Endothelial cell of umbilical vein (primary cell): Measurements from ENCODE around the gene PAIP2B. TPM values are rescaled to one million over a fixed set of nuclear protein-coding genes. Genes with fewer than 3 reads are reported as not detected.

Experiments used
- BruUV-seq: library from RNA; stranded (reverse); fragments of 400-500 nt; replicated peaks from 2 replicates; lab custom pipeline; 2021; lab: Mats Ljungman, UMichigan
- CTCF ChIA-PET: fragments of 300-600, 350-600 bp; sonication (Branson Sonifier 250); formaldehyde crosslinking; loops from one replicate; lab custom pipeline; 2021; ENCODE audit warnings: antibody characterized with exemption, inconsistent platforms; lab: Charles Lee
- POLR2A ChIA-PET: fragments of 300-600, 350-600 bp; sonication (Branson Sonifier 250); formaldehyde crosslinking; loops from one replicate; lab custom pipeline; 2021; ENCODE audit warnings: antibody characterized with exemption, inconsistent platforms; lab: Charles Lee
- DNase-seq: peaks from one replicate; pipeline ENCODE4 v3.0.0-alpha.2; 2011; ENCODE audit warnings: low read depth, low spot score
- FAIRE-seq: peaks from 2 replicates; lab custom pipeline; 2011; peaks lifted over from hg19 to GRCh38; lab: Jason Lieb, UNC
- H2AFZ ChIP-seq: 2 replicates; pipeline ENCODE4 v1.6.0; 2012; ENCODE audit warnings: low read depth, low read length, control low read depth, inconsistent platforms
- H3K27ac ChIP-seq: 2 replicates; pipeline ENCODE4 v1.5.1; 2011; ENCODE audit warnings: low read depth, mild to moderate bottlenecking, control low read depth, low read length, moderate library complexity; ENCODE audit not compliant: insufficient read depth
- H3K27me3 ChIP-seq, 2 experiments: 2 replicates each; pipeline versions ENCODE4 v1.6.0 to v1.6.1; 2011; ENCODE audit warnings: low read length in 2 of 2, mixed read lengths in 1 of 2; ENCODE audit not compliant: control insufficient read depth in 2 of 2, insufficient read depth in 2 of 2
- H3K36me3 ChIP-seq, 2 experiments: 2 replicates in 1 of 2; 3 replicates in 1 of 2; pipeline ENCODE4 v1.5.1; 2011; ENCODE audit warnings: low read length in 2 of 2, mild to moderate bottlenecking in 1 of 2, moderate library complexity in 1 of 2; ENCODE audit not compliant: control insufficient read depth in 2 of 2, insufficient read depth in 2 of 2; ENCODE audit errors: extremely low read depth in 1 of 2
- H3K4me1 ChIP-seq: 3 replicates; pipeline ENCODE4 v1.5.1; 2011; ENCODE audit warnings: mild to moderate bottlenecking, low read length; ENCODE audit not compliant: control insufficient read depth, insufficient read depth; ENCODE audit errors: extremely low read depth
- H3K4me2 ChIP-seq: 2 replicates; pipeline ENCODE4 v1.6.1; 2011; ENCODE audit warnings: low read length, control low read depth, mixed read lengths; ENCODE audit not compliant: insufficient read depth
- H3K4me3 ChIP-seq, 3 experiments: fragments of 200-600 bp in 1 of 3; sonication (generic), shearing (Covaris generic) in 1 of 3; replicated peaks in 1 of 3; 2 replicates each; pipeline ENCODE4 v1.5.1; 2011 to 2016; ENCODE audit warnings: control low read depth in 3 of 3, low read length in 3 of 3, mild to moderate bottlenecking in 2 of 3, inconsistent platforms in 1 of 3, low read depth in 1 of 3, moderate library complexity in 1 of 3; ENCODE audit not compliant: insufficient read depth in 1 of 3
- H3K79me2 ChIP-seq: 2 replicates; pipeline ENCODE4 v1.6.0; 2012; ENCODE audit warnings: low read length, inconsistent platforms; ENCODE audit not compliant: control insufficient read depth, insufficient read depth
- H3K9ac ChIP-seq: replicated peaks from 2 replicates; pipeline ENCODE3; 2011; ENCODE audit warnings: low read length, control low read depth; ENCODE audit not compliant: insufficient read depth; ENCODE audit errors: extremely low read depth
- H3K9me1 ChIP-seq: replicated peaks from 3 replicates; pipeline ENCODE4 v1.6.0; 2011; ENCODE audit warnings: mild to moderate bottlenecking, low read length; ENCODE audit not compliant: control insufficient read depth, insufficient read depth; ENCODE audit errors: extremely low read depth
- H3K9me3 ChIP-seq: replicated peaks from 2 replicates; pipeline ENCODE4 v1.5.1; 2012; ENCODE audit warnings: low read length, inconsistent platforms; ENCODE audit not compliant: control insufficient read depth, insufficient read depth
- H4K20me1 ChIP-seq: replicated peaks from 2 replicates; pipeline ENCODE3; 2011; ENCODE audit warnings: mild to moderate bottlenecking, low read length; ENCODE audit not compliant: control insufficient read depth, insufficient read depth; ENCODE audit errors: extremely low read depth
- CTCF ChIP-seq, 2 donors: IDR thresholded peaks; 1 replicate in 1 of 2; 2 replicates in 1 of 2; pipeline ENCODE4 v1.5.1; 2011; ENCODE audit warnings: low read length in 2 of 2, mild to moderate bottlenecking in 2 of 2, moderate library complexity in 2 of 2, control low read depth in 1 of 2, inconsistent platforms in 1 of 2, low read depth in 1 of 2; ENCODE audit not compliant: insufficient read depth in 1 of 2; ENCODE audit errors: extremely low read depth in 1 of 2
- EZH2 ChIP-seq: IDR thresholded peaks from 2 replicates; pipeline ENCODE4 v1.6.1; 2012; ENCODE audit warnings: borderline replicate concordance, low read depth, mild to moderate bottlenecking, moderate library complexity, low read length, inconsistent platforms; ENCODE audit not compliant: severe bottlenecking
- FOS ChIP-seq: IDR thresholded peaks from 2 replicates; pipeline ENCODE4 v1.6.1; 2011; ENCODE audit warnings: mild to moderate bottlenecking, low read length, moderate library complexity, borderline replicate concordance; ENCODE audit not compliant: insufficient read depth
- GATA2 ChIP-seq: IDR thresholded peaks from 2 replicates; pipeline ENCODE4 v1.7.0; 2011; ENCODE audit warnings: low read depth, mild to moderate bottlenecking, moderate library complexity, mixed read lengths, low read length; ENCODE audit not compliant: insufficient read length, insufficient read depth
- JUN ChIP-seq: IDR thresholded peaks from 2 replicates; pipeline ENCODE4 v1.6.1; 2011; ENCODE audit warnings: borderline replicate concordance, low read depth; ENCODE audit not compliant: insufficient read length, insufficient read depth
- MAX ChIP-seq: IDR thresholded peaks from 2 replicates; pipeline ENCODE4 v1.6.1; 2011; ENCODE audit not compliant: insufficient read depth, insufficient read length
- MYC ChIP-seq: IDR thresholded peaks from one replicate; pipeline ENCODE4 v1.6.1; 2011; ENCODE audit warnings: mild to moderate bottlenecking, low read depth, low read length
- POLR2A ChIP-seq: IDR thresholded peaks from 2 replicates; pipeline ENCODE4 v1.6.1; 2012; ENCODE audit warnings: low read depth, mild to moderate bottlenecking, control low read depth, low read length
- POLR2AphosphoS5 ChIP-seq: IDR thresholded peaks from 2 replicates; pipeline ENCODE4 v1.6.1; 2012; ENCODE audit warnings: low read depth, mild to moderate bottlenecking, control low read depth, low read length, moderate library complexity; ENCODE audit not compliant: insufficient read depth
- dilution Hi-C: fragments of 300-500 bp; cut with MboI; formaldehyde crosslinking; loops from one replicate; pipeline ENCODE4 v1.15.0; 2019; ENCODE audit warnings: low sequenced_read_pairs; ENCODE audit not compliant: extremely low pct_ligation_motif_present
- intact Hi-C: fragments of 100-400 bp; cut with micrococcal nuclease; formaldehyde crosslinking; loops from one replicate; pipeline ENCODE4 v1.10.0; 2022
- polyA plus RNA-seq, 4 experiments: library from polyadenylated mRNA; depleted of rRNA in 3 of 4; stranded (reverse) in 3 of 4; unstranded in 1 of 4; fragments of >200 nt; gene quantifications; 2 replicates each; pipeline versions ENCODE4 v1.2.1 to v1.2.3, GENCODE V29; 2011 to 2012; ENCODE audit warnings: missing spikeins in 1 of 4
- total RNA-seq: library from RNA; stranded (reverse); gene quantifications from 2 replicates; pipeline ENCODE4 v1.2.3, GENCODE V29; 2021

The PAIP2B gene
- total and polyA plus RNA-seq, 2 donors (not counting 3 experiments of a cell fraction or from before 2014, with no cell fraction given), result 0.21 to 0.62 TPM

GRCh38 chr2:71148506-71149063, 78.3 kb downstream of the PAIP2B start:
- ChIA-PET CTCF (interaction anchor here (1.0 to 2.9 kb wide), 2 partner anchors 9 to 48 kb away, joined by 5 to 10 read pairs; no protein-coding TSS in a partner anchor), POLR2A (interaction anchor here (0.7 kb wide), 1 partner anchor 18 kb away, joined by 3 read pairs; no protein-coding TSS in a partner anchor)
- DNase-seq, result no peak
- Histone ChIP-seq H3K4me3 (no peak overlapping the region), H3K36me3 (peaks cover 24 to 30% of the 10 kb centered on the region in 2 experiments), H3K9me3 (no peaks in the 10 kb centered on the region), H3K27me3 (no peaks in the 10 kb centered on the region), H3K79me2 (no peaks in the 10 kb centered on the region), H3K9me1 (no peaks in the 10 kb centered on the region), H3K4me1 (no peaks in the 10 kb centered on the region), H3K27ac (no peak overlapping the region), H2AFZ (no peak overlapping the region), H4K20me1 (no peaks in the 10 kb centered on the region), H3K9ac (no peak overlapping the region), H3K4me2 (no peak overlapping the region)
- dilution Hi-C loops, result no loop called here
- intact Hi-C loops, result no loop called here
- FAIRE-seq, result no peak
- no TSS peak for BruUV-seq
- TF ChIP-seq JUN, result no peak
- no peak for TF ChIP-seq POLR2A
- no peak for TF ChIP-seq GATA2
- no peak for TF ChIP-seq FOS
- no peak for TF ChIP-seq CTCF (IDR thresholded peaks at IDR 0.05; ENCODE audit: extremely low read depth in 1 of 2, insufficient read depth in 1 of 2, low read depth in 1 of 2, low read length in 2 of 2)
- TF ChIP-seq EZH2, result no peak
- TF ChIP-seq POLR2AphosphoS5, result no peak
- TF ChIP-seq MYC, result no peak
- no peak for TF ChIP-seq MAX
